ENCODE results near the gene DPP6. TPM values are rescaled to one million over a fixed set of nuclear protein-coding genes. Genes with fewer than 3 reads are reported as not detected.

DPP6 gene
- total and polyA plus RNA-seq, 2 of the 8 experiments (the other 6 are each of a cell fraction or from before 2014, with no cell fraction given) = 4.7 to 6.8 TPM

- no peak for TF ChIP-seq E2F6 (IDR thresholded peaks at IDR 0.05)
- no peak for TF ChIP-seq TBP (IDR thresholded peaks at IDR 0.05; ENCODE audit: low read depth, low read length)
- no peak for TF ChIP-seq GABPA (IDR thresholded peaks at IDR 0.05; ENCODE audit: borderline replicate concordance, insufficient read depth, low read length)
- TF ChIP-seq RAD21 (IDR thresholded peaks at IDR 0.05 in 1 of 2, conservative IDR thresholded peaks at IDR 0.05 in 1 of 2; ENCODE audit: low read depth in 2 of 2, low read length in 2 of 2) = no peak
- no peak for TF ChIP-seq HDAC6 (IDR thresholded peaks at IDR 0.05; ENCODE audit: low read depth, low read length)
Measured at GRCh38 chr7:154587792-154588191, 535.6 kb downstream of the DPP6 start (continued).
